Heart right ventricle (tissue), 16 donors: Measurements from ENCODE around the gene CORO2A. TPM values are rescaled to one million over a fixed set of nuclear protein-coding genes. Genes with fewer than 3 reads are reported as not detected.

ENCODE experiments used
- ATAC-seq, 8 donors: fragments of 200-7000 bp; cut with Tn5 transposase; one replicate each; pipeline ENCODE4 v1.9.1; 2020; ENCODE audit warnings: mild to moderate bottlenecking in 8 of 8, moderate library complexity in 8 of 8, moderate number of reproducible peaks in 1 of 8
- DNase-seq, 2 donors: peaks; one replicate each; pipeline ENCODE4 v3.0.0-alpha.2; 2020
- H3K27ac ChIP-seq, 10 donors: fragments of 200-600 bp; sonication (generic) in 2 of 10; one replicate each; pipeline versions ENCODE4 v1.5.0 to v1.8.0; 2020 to 2022; ENCODE audit warnings: mild to moderate bottlenecking in 3 of 10
- H3K27me3 ChIP-seq, 7 donors: fragments of 200-600 bp; one replicate each; pipeline ENCODE4 v1.8.0; 2021 to 2022; ENCODE audit warnings: mild to moderate bottlenecking in 2 of 7
- H3K36me3 ChIP-seq, 9 donors: fragments of 200-600 bp; sonication (generic) in 1 of 9; one replicate each; pipeline versions ENCODE4 v1.5.0 to v1.8.0; 2020 to 2022; ENCODE audit warnings: mild to moderate bottlenecking in 2 of 9
- H3K4me1 ChIP-seq, 9 donors: fragments of 200-600 bp; sonication (generic) in 1 of 9; one replicate each; pipeline versions ENCODE4 v1.5.0 to v1.8.0; 2020 to 2022; ENCODE audit warnings: mild to moderate bottlenecking in 4 of 9
- H3K4me3 ChIP-seq, 10 donors: fragments of 200-600 bp; sonication (generic) in 2 of 10; one replicate each; pipeline versions ENCODE4 v1.5.0 to v1.8.0; 2020 to 2022; ENCODE audit warnings: mild to moderate bottlenecking in 7 of 10, moderate library complexity in 2 of 10
- H3K9me3 ChIP-seq, 11 donors: fragments of 200-600 bp in 10 of 11; sonication (generic) in 2 of 11; one replicate each; pipeline versions ENCODE4 v1.5.0 to v1.8.0; 2013 to 2022; ENCODE audit warnings: mild to moderate bottlenecking in 2 of 11, control low read depth in 1 of 11, moderate library complexity in 1 of 11
- WGBS, 2 donors: extraction: QIAGEN DNeasy Blood & Tissue Kit; methylation state at CpG; one replicate each; pipeline ENCODE4 v1.1.7; 2013; ENCODE audit warnings: inconsistent platforms in 1 of 2; 5-methylcytosine and 5-hydroxymethylcytosine counted together
- intact Hi-C, 10 donors: fragments of 100-400 bp; cut with DNase I; formaldehyde crosslinking; loops; one replicate each; pipeline versions ENCODE4 v1.11.1 to v1.14.2; 2022
- polyA plus RNA-seq, 2 donors: library from polyadenylated mRNA; stranded (reverse); fragments of 200-250 nt; gene quantifications; one replicate each; pipeline ENCODE4 v1.2.3, GENCODE V29; 2013
- total RNA-seq, 10 donors: library from RNA; stranded (reverse); fragmentation: NEBNext Ultra II Directional in 3 of 10; extraction: Animal tissue kit (Norgen Biotek cat#: 25700) in 3 of 10; gene quantifications; one replicate each; pipeline versions ENCODE4 v1.2.1 to v1.2.4, GENCODE V29; 2021 to 2023
- TF ChIP-seq, protein P1 (sequence below), 9 donors: fragments of 200-600 bp; sonication (generic) in 2 of 9; IDR thresholded peaks; one replicate each; pipeline versions ENCODE4 v1.5.0 to v1.8.0; 2021 to 2022; ENCODE audit warnings: antibody characterized with exemption in 9 of 9, mild to moderate bottlenecking in 5 of 9, moderate library complexity in 1 of 9
- donor health status: Arrhythmogenic right ventricular cardiomyopathy.
- donor health status: ischemic (EF 13 %, LVEDD 7.1; RV severe dilation, severe dysfunction).
- donor health status: healthy with polysubstance abuse.
- donor health status: DM: no; HTN: yes; CAD: no.
- donor health status: DM: no; HTN: no; CAD: no.
- donor health status: ischemic (EF 25% LVEDD 6.9; RV normal size, moderate dysfunction).
- donor health status: ischemic (EF 25% LVEDD 5.7; RV mildly dilated, moderate dysfunction).
- donor health status: healthy.
- donor health status: DM: yes; HTN: yes; CAD: no.
- donor health status: Ischemic cardiomyopathy.
- donor health status: ischemic (EF 35%, LVEDD 5.7; RV mildly dilated, moderate dysfunction).
- donor health status: nonischemic (EF 11% LVEDD 7.7; RV severe dilation, severe dysfunction).
- donor health status: DM: yes; HTN: yes; CAD: no.
- donor health status: PGD.
- donor health status: ischemic (EF 29% LVEDD 5.4; RV normal size, mild dysfunction).
- donor health status: nonischemic (EF 23%, LVEDD 6.1; RV moderate dilation, normal function).

CORO2A gene
- total and polyA plus RNA-seq, 12 donors: 0.06 to 0.90 (median 0.23) TPM

DNA sequence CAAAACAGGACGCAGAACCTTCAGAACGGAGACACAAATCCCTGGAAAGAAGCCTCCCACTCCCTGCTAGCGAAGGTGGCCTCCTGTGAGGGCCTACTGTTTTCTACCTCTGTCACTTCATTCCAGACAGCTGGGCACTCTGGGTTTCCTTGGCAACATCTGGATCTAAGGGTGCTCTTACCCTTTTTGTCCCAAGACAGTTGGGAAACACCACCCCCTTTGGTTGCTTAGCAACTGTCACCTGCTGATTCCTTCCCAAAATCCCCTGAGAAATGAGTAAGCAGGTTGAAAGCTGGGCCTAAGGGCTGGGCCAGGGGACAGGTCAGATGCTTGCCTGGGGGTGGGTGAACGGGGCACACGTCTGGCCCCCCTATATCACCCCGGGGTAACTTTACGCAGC, 106.5 kb downstream of the CORO2A start:
- Histone ChIP-seq H3K27me3 (peaks cover 0 to 32% (median 3%) of the 10 kb centered on the region in 7 donors), H3K9me3 (no peaks in the 10 kb centered on the region), H3K36me3 (peaks cover 0 to 69% (median 17%) of the 10 kb centered on the region in 9 donors), H3K4me1 (peaks cover 0 to 32% (median 5%) of the 10 kb centered on the region in 9 donors), H3K4me3 (no peak overlapping the region), H3K27ac (no peak overlapping the region)
- ATAC-seq: no peak
- TF ChIP-seq, protein P1, sequence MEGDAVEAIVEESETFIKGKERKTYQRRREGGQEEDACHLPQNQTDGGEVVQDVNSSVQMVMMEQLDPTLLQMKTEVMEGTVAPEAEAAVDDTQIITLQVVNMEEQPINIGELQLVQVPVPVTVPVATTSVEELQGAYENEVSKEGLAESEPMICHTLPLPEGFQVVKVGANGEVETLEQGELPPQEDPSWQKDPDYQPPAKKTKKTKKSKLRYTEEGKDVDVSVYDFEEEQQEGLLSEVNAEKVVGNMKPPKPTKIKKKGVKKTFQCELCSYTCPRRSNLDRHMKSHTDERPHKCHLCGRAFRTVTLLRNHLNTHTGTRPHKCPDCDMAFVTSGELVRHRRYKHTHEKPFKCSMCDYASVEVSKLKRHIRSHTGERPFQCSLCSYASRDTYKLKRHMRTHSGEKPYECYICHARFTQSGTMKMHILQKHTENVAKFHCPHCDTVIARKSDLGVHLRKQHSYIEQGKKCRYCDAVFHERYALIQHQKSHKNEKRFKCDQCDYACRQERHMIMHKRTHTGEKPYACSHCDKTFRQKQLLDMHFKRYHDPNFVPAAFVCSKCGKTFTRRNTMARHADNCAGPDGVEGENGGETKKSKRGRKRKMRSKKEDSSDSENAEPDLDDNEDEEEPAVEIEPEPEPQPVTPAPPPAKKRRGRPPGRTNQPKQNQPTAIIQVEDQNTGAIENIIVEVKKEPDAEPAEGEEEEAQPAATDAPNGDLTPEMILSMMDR (IDR thresholded peaks at IDR 0.05): no peak
- intact Hi-C loops: no loop called here
- WGBS, 2 donors: 82 to 87% methylated on average over 7 of the region's 7 CpGs
- no peak for DNase-seq

DNA sequence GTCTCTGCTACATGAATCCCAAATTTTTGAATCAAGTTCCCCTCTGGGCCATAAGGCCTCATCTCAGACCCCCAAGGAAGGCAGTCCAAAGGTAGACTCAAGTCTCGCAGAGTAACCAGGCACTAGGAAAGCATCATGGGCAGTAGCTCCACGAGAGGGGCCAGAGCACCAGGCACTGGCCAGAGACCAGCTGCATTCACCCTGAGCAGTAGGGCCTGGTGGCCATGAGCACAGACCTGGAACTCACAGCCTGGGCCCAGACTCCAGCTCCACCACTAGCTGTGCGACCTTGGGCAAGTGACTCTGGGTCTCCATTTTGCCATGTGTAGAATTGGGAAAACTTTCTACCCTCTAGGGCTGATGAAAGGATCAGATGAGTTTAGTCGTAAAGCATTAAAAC, 107.4 kb downstream of the CORO2A start:
- H3K27ac ChIP-seq: no peak overlapping the region
- no peak for DNase-seq
- intact Hi-C loops: no loop called here
- no peak for ATAC-seq
- WGBS, 2 donors: 95% methylated on average over 4 of the region's 4 CpGs
- H3K4me1 ChIP-seq: peaks cover 0 to 34% (median 5%) of the 10 kb centered on the region in 9 donors
- TF ChIP-seq, protein P1 (IDR thresholded peaks at IDR 0.05): no peak
- H3K4me3 ChIP-seq: no peak overlapping the region
- H3K36me3 ChIP-seq: peaks cover 0 to 69% (median 20%) of the 10 kb centered on the region in 9 donors
- H3K27me3 ChIP-seq: peaks cover 0 to 23% (median 0%) of the 10 kb centered on the region in 7 donors
- H3K9me3 ChIP-seq: no peaks in the 10 kb centered on the region

DNA sequence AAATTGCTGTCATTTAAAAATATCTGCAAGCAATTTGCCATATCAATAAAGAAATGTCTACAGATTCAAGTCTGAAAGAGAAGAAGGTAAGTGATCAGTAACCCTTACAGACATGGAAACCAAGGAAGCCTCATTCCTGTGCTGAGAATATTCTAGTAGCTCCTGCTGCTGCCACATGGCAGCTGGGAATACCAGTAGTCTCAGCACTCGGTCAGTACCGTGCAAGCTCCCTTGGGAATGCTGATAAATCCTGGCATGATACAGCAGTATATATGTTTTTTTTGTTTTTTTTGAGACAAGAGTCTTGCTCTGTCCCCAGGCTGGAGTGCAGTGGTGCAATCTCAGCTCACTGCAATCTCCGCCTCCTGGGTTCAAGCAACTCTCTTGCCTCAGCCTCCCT, 108.0 kb downstream of the CORO2A start:
- DNase-seq (no peak), ATAC-seq (no peak)
- 77 to 83% methylated on average over 3 of the region's 3 CpGs for WGBS, 2 donors
- H3K9me3 ChIP-seq: no peaks in the 10 kb centered on the region
- H3K4me3 ChIP-seq: no peak overlapping the region
- peaks cover 0 to 71% (median 21%) of the 10 kb centered on the region in 9 donors for H3K36me3 ChIP-seq
- intact Hi-C loops: no loop called here
- TF ChIP-seq, protein P1 (IDR thresholded peaks at IDR 0.05): no peak
- H3K27me3 ChIP-seq: peaks cover 0 to 17% (median 0%) of the 10 kb centered on the region in 7 donors
- no peak overlapping the region for H3K27ac ChIP-seq
- H3K4me1 ChIP-seq: peaks cover 0 to 34% (median 5%) of the 10 kb centered on the region in 9 donors

GRCh38 chr9:98083566-98084183, 108.8 kb downstream of the CORO2A start:
- no peak for ATAC-seq
- H3K4me3 ChIP-seq: no peak overlapping the region
- H3K27ac ChIP-seq: peak overlapping the region in 1 of 10 donors; percentile 7
- intact Hi-C loops: no loop called here
- DNase-seq: no peak
- 96% methylated on average over 7 of the region's 7 CpGs for WGBS, 2 donors
- peaks cover 0 to 78% (median 21%) of the 10 kb centered on the region in 9 donors for H3K36me3 ChIP-seq
- peaks cover 0 to 34% (median 5%) of the 10 kb centered on the region in 9 donors for H3K4me1 ChIP-seq
- H3K9me3 ChIP-seq: no peaks in the 10 kb centered on the region
- peaks cover 0 to 10% (median 0%) of the 10 kb centered on the region in 7 donors for H3K27me3 ChIP-seq
- TF ChIP-seq, protein P1 (IDR thresholded peaks at IDR 0.05): no peak
